Neutrophil (primary cell): ENCODE results near the gene TSPAN3.

Source experiments
- H3K27ac ChIP-seq: fragments of 200-600 bp; sonication (generic); 2 replicates; pipeline ENCODE4 v1.5.1; 2016; ENCODE audit warnings: mild to moderate bottlenecking, moderate library complexity
- H3K27me3 ChIP-seq: fragments of 200-600 bp; sonication (generic); 2 replicates; pipeline ENCODE4 v1.6.0; 2016; ENCODE audit warnings: mild to moderate bottlenecking
- H3K36me3 ChIP-seq: fragments of 200-600 bp; sonication (generic); 2 replicates; pipeline ENCODE4 v1.5.1; 2017
- H3K4me1 ChIP-seq, 2 experiments: fragments of 200-600 bp in 1 of 2; sonication (generic) in 1 of 2; 1 replicate in 1 of 2; 2 replicates in 1 of 2; pipeline versions ENCODE4 v1.5.1 to v1.6.1; 2013 to 2016; ENCODE audit warnings: low read depth in 1 of 2, low read length in 1 of 2, mild to moderate bottlenecking in 1 of 2, moderate library complexity in 1 of 2; ENCODE audit not compliant: control insufficient read depth in 1 of 2, insufficient read depth in 1 of 2
- H3K4me3 ChIP-seq, 2 experiments: fragments of 200-600 bp in 1 of 2; sonication (generic) in 1 of 2; 1 replicate in 1 of 2; 2 replicates in 1 of 2; pipeline ENCODE4 v1.5.1; 2013 to 2016; ENCODE audit warnings: low read depth in 1 of 2, low read length in 1 of 2, mild to moderate bottlenecking in 1 of 2, moderate library complexity in 1 of 2
- H3K9me3 ChIP-seq: fragments of 200-600 bp; sonication (generic); 2 replicates; pipeline ENCODE4 v1.5.1; 2016
- CTCF ChIP-seq: fragments of 200-600 bp; sonication (generic); IDR thresholded peaks from 2 replicates; pipeline ENCODE4 v1.5.1; 2016; ENCODE audit warnings: antibody characterized with exemption

TSPAN3 gene

GRCh38 chr15:76998663-76999285 is 72.1 kb downstream of the TSPAN3 start:
- H3K9me3 ChIP-seq, result no peaks in the 10 kb centered on the region
- H3K4me3 ChIP-seq, result peak overlapping the region in 1 of 2 experiments; percentile 86
- peaks cover 86 to 94% of the 10 kb centered on the region in 2 experiments for H3K4me1 ChIP-seq
- peaks cover 33% of the 10 kb centered on the region for H3K36me3 ChIP-seq
- H3K27me3 ChIP-seq, result no peaks in the 10 kb centered on the region
- peak overlapping the region; percentile 96 for H3K27ac ChIP-seq
- no peak for TF ChIP-seq CTCF

DNA sequence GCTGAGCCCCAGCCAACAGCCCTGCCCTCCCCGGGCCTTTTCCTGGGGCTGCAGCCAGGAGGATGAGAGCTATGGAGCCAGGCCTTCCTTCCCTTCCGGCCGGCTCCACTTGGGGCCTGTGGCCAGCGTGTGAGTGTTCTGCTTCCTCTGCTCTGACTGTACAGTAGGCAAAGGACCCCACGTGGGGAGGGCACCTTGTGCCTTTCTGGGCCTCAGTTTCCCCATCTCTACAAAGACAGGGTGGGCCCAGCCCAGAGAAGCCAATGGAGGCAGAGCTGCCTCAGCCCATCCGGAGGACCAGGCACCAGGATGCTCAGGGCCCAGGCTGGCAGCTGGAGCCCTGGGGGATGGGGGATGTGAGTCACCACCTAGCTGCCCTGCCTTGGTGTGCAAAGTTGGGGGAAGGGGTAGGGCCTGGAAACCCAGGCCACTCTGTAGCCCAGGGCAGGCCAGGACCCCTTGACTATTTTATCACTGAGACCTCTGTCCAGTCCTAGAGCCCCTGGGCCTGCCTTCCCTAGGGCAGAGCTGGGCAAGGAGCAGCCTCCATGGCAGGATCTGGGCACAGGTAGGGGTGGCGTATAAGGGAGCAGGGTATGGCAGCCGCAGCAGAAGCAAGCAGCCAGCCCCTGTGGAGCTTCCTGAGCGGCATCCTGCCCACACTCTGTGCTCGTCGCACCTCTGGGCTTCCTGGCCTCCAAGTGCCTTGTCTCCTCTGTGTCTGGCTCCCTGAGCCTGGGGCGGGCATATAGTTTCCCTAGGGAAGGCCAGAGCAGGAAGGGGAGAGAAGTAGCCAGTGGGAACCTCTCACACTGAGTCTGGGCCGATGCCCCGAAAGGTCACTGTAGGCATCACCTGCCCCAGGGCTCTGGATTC is 74.1 kb downstream of the TSPAN3 start:
- Histone ChIP-seq H3K36me3 (peaks cover 29% of the 10 kb centered on the region), H3K27me3 (no peaks in the 10 kb centered on the region), H3K9me3 (no peaks in the 10 kb centered on the region), H3K4me3 (peak overlapping the region; percentile 86 to 92), H3K27ac (peak overlapping the region; percentile 96), H3K4me1 (peaks cover 86 to 94% of the 10 kb centered on the region in 2 experiments)
- no peak for TF ChIP-seq CTCF

- H3K27me3 ChIP-seq, result no peaks in the 10 kb centered on the region
- no peak for TF ChIP-seq CTCF
- peaks cover 86 to 94% of the 10 kb centered on the region in 2 experiments for H3K4me1 ChIP-seq
- no peaks in the 10 kb centered on the region for H3K9me3 ChIP-seq
- H3K36me3 ChIP-seq, result peaks cover 29% of the 10 kb centered on the region
- H3K4me3 ChIP-seq, result peak overlapping the region; percentile 86 to 92
- peak overlapping the region; percentile 96 for H3K27ac ChIP-seq
Observed at GRCh38 chr15:76996076-76996525, 74.8 kb downstream of the TSPAN3 start.

GRCh38 chr15:76994971-76995945 is 75.7 kb downstream of the TSPAN3 start, which contains the start of gene PSTPIP1:
PSTPIP1 (plus strand) TSS chr15:76995126; CDS start chr15:76995574, 448 bp downstream.
- TF ChIP-seq CTCF, result no peak
- Histone ChIP-seq H3K27ac (peak within 1 kb of the TSS; percentile 96), H3K27me3 (no peaks in the 10 kb centered on the region), H3K4me3 (peak within 1 kb of the TSS; percentile 86 to 92), H3K36me3 (peaks cover 29% of the 10 kb centered on the region), H3K9me3 (no peaks in the 10 kb centered on the region), H3K4me1 (peaks cover 86 to 94% of the 10 kb centered on the region in 2 experiments)

DNA sequence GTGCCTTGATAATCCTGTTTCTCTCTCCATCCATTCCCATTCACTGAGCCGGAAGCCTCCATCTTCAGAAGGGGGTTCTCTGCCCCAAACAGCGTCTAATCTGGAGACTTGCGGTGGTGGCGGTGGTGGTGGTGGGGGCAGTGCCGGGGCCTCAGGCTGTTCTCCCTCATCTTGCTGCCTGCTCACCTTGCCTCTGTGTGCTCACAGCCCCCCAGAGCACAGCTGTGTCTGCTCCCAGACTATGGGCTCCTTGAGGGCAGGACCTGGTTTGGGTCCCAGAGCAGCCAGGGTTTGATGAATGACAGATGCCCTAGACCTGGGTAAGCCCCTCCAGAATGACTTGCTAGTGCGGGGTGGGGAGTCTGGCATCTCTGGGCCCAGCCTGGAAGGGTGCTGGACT is 76.4 kb downstream of the TSPAN3 start:
- no peak for TF ChIP-seq CTCF
- H3K4me3 ChIP-seq, result peak overlapping the region; percentile 86 to 92
- no peaks in the 10 kb centered on the region for H3K9me3 ChIP-seq
- H3K36me3 ChIP-seq, result peaks cover 22% of the 10 kb centered on the region
- H3K27ac ChIP-seq, result peak overlapping the region; percentile 96
- peaks cover 84 to 90% of the 10 kb centered on the region in 2 experiments for H3K4me1 ChIP-seq
- H3K27me3 ChIP-seq, result no peaks in the 10 kb centered on the region
